Measurements from ENCODE around the gene CPPED1. TPM values are rescaled to one million over a fixed set of nuclear protein-coding genes. Genes with fewer than 3 reads are reported as not detected.

CPPED1 gene
- total RNA-seq, 1 donor from 2014 or later, result 17.8 TPM

DNA sequence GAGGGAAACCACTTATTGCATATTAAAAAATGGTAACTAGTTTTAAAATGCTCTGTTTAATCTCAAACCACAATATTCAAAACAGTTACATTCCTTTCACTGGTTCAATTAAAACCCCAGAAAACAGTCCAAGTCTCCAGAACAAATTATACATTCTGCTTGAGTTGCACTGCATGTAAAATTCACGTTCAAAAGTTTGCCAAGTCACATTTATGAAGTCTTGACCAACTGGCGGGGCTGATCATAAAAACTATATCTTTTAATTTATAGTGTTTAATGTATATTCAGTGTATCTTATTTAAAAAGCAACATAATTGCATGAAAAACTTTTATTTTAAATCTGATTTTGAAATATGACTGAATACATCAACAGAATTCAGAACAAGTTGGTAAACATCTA is 25.0 kb downstream of the CPPED1 start:
- Mint-ChIP-seq H3K4me3 (ENCODE audit: unreplicated experiment) (no peak overlapping the region), H3K9me3 (ENCODE audit: unreplicated experiment) (no peaks in the 10 kb centered on the region), H3K27me3 (ENCODE audit: unreplicated experiment) (no peaks in the 10 kb centered on the region), H3K4me1 (ENCODE audit: unreplicated experiment) (no peaks in the 10 kb centered on the region), H3K36me3 (ENCODE audit: unreplicated experiment) (peaks cover 24% of the 10 kb centered on the region), H3K27ac (ENCODE audit: unreplicated experiment) (no peak overlapping the region)
- TF ChIP-seq, protein P1, sequence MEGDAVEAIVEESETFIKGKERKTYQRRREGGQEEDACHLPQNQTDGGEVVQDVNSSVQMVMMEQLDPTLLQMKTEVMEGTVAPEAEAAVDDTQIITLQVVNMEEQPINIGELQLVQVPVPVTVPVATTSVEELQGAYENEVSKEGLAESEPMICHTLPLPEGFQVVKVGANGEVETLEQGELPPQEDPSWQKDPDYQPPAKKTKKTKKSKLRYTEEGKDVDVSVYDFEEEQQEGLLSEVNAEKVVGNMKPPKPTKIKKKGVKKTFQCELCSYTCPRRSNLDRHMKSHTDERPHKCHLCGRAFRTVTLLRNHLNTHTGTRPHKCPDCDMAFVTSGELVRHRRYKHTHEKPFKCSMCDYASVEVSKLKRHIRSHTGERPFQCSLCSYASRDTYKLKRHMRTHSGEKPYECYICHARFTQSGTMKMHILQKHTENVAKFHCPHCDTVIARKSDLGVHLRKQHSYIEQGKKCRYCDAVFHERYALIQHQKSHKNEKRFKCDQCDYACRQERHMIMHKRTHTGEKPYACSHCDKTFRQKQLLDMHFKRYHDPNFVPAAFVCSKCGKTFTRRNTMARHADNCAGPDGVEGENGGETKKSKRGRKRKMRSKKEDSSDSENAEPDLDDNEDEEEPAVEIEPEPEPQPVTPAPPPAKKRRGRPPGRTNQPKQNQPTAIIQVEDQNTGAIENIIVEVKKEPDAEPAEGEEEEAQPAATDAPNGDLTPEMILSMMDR (IDR thresholded peaks at IDR 0.05), result no peak
- no peak for DNase-seq (ENCODE audit: extremely low spot score, unreplicated experiment)

DNA sequence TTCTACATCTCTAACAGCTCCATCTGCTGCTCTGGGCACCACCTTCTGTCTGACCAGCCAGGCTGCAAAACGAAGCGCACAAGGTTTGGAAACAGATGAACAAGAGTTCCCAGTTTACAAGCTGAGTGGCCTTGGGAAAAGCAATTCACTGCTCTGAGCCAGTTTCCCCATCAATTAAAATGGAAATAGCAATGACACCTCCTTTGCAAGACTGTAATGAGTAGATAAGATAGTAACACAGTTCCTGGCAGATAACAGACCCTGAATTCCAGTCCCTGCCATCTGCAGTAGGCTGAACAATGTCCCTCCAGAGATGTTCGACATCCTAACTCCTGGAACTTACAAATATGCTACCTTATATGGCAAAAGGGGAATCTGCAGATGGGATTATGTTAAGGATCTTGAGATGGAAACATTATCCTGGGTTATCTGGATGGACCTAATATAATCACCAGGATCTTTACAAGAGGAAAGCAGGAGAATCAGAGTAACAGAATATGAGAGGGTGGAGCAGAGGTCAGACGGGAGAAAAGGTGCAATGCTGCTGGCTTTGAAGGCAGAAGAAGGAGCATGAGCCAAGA is 27.9 kb downstream of the CPPED1 start:
- TF ChIP-seq, protein P1 (IDR thresholded peaks at IDR 0.05), result no peak
- no peak overlapping the region for H3K27ac Mint-ChIP-seq (ENCODE audit: unreplicated experiment)
- no peaks in the 10 kb centered on the region for H3K9me3 Mint-ChIP-seq (ENCODE audit: unreplicated experiment)
- H3K4me1 Mint-ChIP-seq (ENCODE audit: unreplicated experiment), result peaks cover 1% of the 10 kb centered on the region
- H3K27me3 Mint-ChIP-seq (ENCODE audit: unreplicated experiment), result no peaks in the 10 kb centered on the region
- H3K4me3 Mint-ChIP-seq (ENCODE audit: unreplicated experiment), result no peak overlapping the region
- DNase-seq (ENCODE audit: extremely low spot score, unreplicated experiment), result no peak
- H3K36me3 Mint-ChIP-seq (ENCODE audit: unreplicated experiment), result peaks cover 27% of the 10 kb centered on the region

DNA sequence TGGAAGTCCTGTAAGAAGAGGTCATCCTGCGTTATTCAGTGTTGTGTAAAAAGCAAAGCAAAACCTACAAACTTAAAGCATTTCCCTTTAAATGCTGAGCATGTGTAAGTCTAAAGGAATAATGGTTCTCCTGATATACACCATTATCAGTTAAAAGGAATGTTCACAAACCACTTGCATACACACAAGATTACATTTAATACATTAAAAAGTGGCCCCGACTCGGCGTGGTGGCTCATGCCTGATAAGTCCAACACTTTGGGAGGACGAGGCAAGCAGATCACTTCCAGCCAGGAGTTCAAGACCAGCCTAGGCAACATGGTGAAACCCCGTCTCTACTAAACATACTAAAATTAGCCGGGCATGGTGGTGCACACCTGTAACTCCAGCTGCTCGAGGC is 30.5 kb downstream of the CPPED1 start:
- H3K9me3 Mint-ChIP-seq (ENCODE audit: unreplicated experiment), result no peaks in the 10 kb centered on the region
- no peak overlapping the region for H3K27ac Mint-ChIP-seq (ENCODE audit: unreplicated experiment)
- H3K27me3 Mint-ChIP-seq (ENCODE audit: unreplicated experiment), result no peaks in the 10 kb centered on the region
- peaks cover 1% of the 10 kb centered on the region for H3K4me1 Mint-ChIP-seq (ENCODE audit: unreplicated experiment)
- no peak for DNase-seq (ENCODE audit: extremely low spot score, unreplicated experiment)
- no peak overlapping the region for H3K4me3 Mint-ChIP-seq (ENCODE audit: unreplicated experiment)
- peaks cover 19% of the 10 kb centered on the region for H3K36me3 Mint-ChIP-seq (ENCODE audit: unreplicated experiment)
- TF ChIP-seq, protein P1 (IDR thresholded peaks at IDR 0.05), result no peak

DNA sequence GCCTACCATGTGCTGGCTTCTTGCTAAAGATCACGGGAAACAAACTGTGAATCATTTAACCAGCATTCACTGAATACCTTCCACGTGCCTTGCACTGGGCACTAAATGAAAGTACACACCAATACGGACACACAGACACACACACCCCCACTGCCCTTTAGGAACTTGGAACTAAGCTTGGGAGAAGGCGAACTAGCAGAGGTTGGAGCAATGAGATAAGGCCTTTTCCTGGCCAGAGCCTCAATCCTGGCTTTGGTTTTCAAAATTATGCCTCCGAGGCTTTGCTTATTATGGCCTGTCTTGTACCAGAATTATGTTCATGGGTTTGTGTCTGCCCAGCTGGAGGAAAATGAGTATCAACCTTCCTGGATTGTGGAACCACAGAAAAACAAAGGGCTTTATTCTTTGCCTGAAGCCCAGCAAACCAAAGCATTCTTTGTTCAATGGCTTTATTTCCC is 32.3 kb downstream of the CPPED1 start:
- H3K27me3 Mint-ChIP-seq (ENCODE audit: unreplicated experiment), result no peaks in the 10 kb centered on the region
- TF ChIP-seq, protein P1 (IDR thresholded peaks at IDR 0.05), result no peak
- no peak for DNase-seq (ENCODE audit: extremely low spot score, unreplicated experiment)
- H3K4me3 Mint-ChIP-seq (ENCODE audit: unreplicated experiment), result no peak overlapping the region
- peaks cover 1% of the 10 kb centered on the region for H3K4me1 Mint-ChIP-seq (ENCODE audit: unreplicated experiment)
- no peak overlapping the region for H3K27ac Mint-ChIP-seq (ENCODE audit: unreplicated experiment)
- H3K9me3 Mint-ChIP-seq (ENCODE audit: unreplicated experiment), result no peaks in the 10 kb centered on the region
- peaks cover 15% of the 10 kb centered on the region for H3K36me3 Mint-ChIP-seq (ENCODE audit: unreplicated experiment)

DNA sequence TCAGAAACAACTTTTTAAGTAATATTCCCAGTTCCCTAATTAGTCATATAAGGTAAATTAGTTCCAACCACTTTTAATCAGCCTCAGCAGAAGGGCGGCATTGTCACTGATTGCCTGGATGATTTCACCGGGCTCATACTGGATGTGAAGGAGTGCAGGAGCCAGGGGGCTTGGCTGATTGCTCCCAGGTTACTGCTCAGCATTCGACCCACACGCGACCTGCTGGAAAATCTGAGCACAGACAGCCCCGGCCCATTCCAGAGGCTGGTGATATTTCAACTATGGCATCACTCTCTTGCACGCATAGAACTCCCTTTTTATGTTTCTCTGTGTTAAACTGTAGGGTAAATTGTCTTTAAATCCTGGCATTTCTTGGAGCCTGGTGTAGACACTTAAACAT is 34.2 kb downstream of the CPPED1 start:
- Mint-ChIP-seq H3K36me3 (ENCODE audit: unreplicated experiment) (peaks cover 11% of the 10 kb centered on the region), H3K4me3 (ENCODE audit: unreplicated experiment) (no peak overlapping the region), H3K27me3 (ENCODE audit: unreplicated experiment) (no peaks in the 10 kb centered on the region), H3K27ac (ENCODE audit: unreplicated experiment) (no peak overlapping the region), H3K9me3 (ENCODE audit: unreplicated experiment) (no peaks in the 10 kb centered on the region), H3K4me1 (ENCODE audit: unreplicated experiment) (peaks cover 1% of the 10 kb centered on the region)
- DNase-seq (ENCODE audit: extremely low spot score, unreplicated experiment), result no peak
- TF ChIP-seq, protein P1 (IDR thresholded peaks at IDR 0.05), result no peak

Data from osteocyte (in vitro differentiated cells).